Astrocyte (in vitro differentiated cells and primary cell): ENCODE measurements around the gene UVRAG.

Experiments
- EZH2 ChIP-seq: IDR thresholded peaks from 2 replicates; pipeline ENCODE4 v1.6.1; 2012; ENCODE audit warnings: mild to moderate bottlenecking, low read length, inconsistent platforms; ENCODE audit not compliant: insufficient read depth
- TF ChIP-seq, protein P1 (sequence below): IDR thresholded peaks from 2 replicates; pipeline ENCODE4 v1.5.1; 2011; ENCODE audit warnings: low read depth, mild to moderate bottlenecking, inconsistent platforms, low read length, moderate library complexity; ENCODE audit not compliant: insufficient read depth

DNA sequence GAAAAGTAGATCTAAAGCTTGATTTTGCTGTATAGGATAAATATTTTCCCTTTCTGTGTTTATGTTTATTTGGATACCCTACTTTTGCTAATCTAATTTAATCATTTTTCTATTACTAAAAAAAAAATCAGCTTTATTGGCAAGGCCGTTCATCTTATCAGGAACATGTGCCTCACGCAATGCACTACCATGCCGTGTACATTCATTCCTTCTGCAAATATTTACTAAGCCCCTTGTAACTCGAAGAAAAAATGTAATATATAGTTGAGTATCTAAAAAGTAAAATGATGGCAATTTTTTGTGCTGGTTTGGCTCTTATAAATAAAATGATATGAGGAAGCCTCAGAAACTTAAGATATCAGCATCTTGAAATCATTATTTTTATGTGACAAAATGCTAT is 8.9 kb downstream of the UVRAG start:
- TF ChIP-seq, protein P1, sequence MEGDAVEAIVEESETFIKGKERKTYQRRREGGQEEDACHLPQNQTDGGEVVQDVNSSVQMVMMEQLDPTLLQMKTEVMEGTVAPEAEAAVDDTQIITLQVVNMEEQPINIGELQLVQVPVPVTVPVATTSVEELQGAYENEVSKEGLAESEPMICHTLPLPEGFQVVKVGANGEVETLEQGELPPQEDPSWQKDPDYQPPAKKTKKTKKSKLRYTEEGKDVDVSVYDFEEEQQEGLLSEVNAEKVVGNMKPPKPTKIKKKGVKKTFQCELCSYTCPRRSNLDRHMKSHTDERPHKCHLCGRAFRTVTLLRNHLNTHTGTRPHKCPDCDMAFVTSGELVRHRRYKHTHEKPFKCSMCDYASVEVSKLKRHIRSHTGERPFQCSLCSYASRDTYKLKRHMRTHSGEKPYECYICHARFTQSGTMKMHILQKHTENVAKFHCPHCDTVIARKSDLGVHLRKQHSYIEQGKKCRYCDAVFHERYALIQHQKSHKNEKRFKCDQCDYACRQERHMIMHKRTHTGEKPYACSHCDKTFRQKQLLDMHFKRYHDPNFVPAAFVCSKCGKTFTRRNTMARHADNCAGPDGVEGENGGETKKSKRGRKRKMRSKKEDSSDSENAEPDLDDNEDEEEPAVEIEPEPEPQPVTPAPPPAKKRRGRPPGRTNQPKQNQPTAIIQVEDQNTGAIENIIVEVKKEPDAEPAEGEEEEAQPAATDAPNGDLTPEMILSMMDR, result no peak
- no peak for TF ChIP-seq EZH2
